Measurements from ENCODE around the gene SCRN1. TPM values are rescaled to one million over a fixed set of nuclear protein-coding genes. Genes with fewer than 3 reads are reported as not detected.

The SCRN1 gene
- polyA plus RNA-seq (2011; rRNA removed) = 81.4 and 107 TPM in 2 replicates
- polyA minus RNA-seq (2011; rRNA and poly(A)+ RNA removed) = 68.8 and 91.8 TPM in 2 replicates

- DNase-seq (ENCODE audit: low read depth) = no peak
- POLR2A ChIA-PET = no interaction called here
- no peaks in the 10 kb centered on the region for H3K27me3 ChIP-seq (ENCODE audit: control insufficient read depth, insufficient read depth, low read length)
- 0 out of 2 replicates have a peak, but pooled peaks cover 1% of the 10 kb centered on the region for H3K36me3 ChIP-seq (ENCODE audit: control insufficient read depth, insufficient read depth, low read length)
- CTCF ChIA-PET = interaction anchor here (1.1 kb wide), 1 partner anchor 11 kb away, joined by 3 read pairs; no protein-coding TSS in a partner anchor
- peak within 1 kb of the TSS; percentile 96 for H3K4me3 ChIP-seq (ENCODE audit: low read depth, low read length)
- no peak for TF ChIP-seq CTCF (IDR thresholded peaks at IDR 0.05; ENCODE audit: insufficient read depth, low read depth, low read length)
Observed at GRCh38 chr7:29989257-29989995, at the start of gene SCRN1. Gene SCRN1 (minus strand): TSS chr7:29989801. CDS start chr7:29969067, 20,734 bp downstream.

GRCh38 chr7:30038196-30038980, 48.8 kb upstream of the SCRN1 start:
- Histone ChIP-seq H3K36me3 (ENCODE audit: control insufficient read depth, insufficient read depth, low read length) (no peaks in the 10 kb centered on the region), H3K4me3 (ENCODE audit: low read depth, low read length) (no peak overlapping the region), H3K27me3 (ENCODE audit: control insufficient read depth, insufficient read depth, low read length) (no peaks in the 10 kb centered on the region)
- CTCF ChIA-PET = interaction anchor here (0.6 to 1.0 kb wide), 3 partner anchors 9 to 16 kb away, joined by 3 to 4 read pairs (median 3); no protein-coding TSS in a partner anchor
- TF ChIP-seq CTCF (IDR thresholded peaks at IDR 0.05; ENCODE audit: insufficient read depth, low read depth, low read length) = no peak
- peak; percentile 67 for DNase-seq (ENCODE audit: low read depth)
- POLR2A ChIA-PET = no interaction called here

- CTCF ChIA-PET = interaction anchor here (0.5 kb wide), 1 partner anchor 242 kb away, joined by 3 read pairs; no protein-coding TSS in a partner anchor
- Histone ChIP-seq H3K36me3 (ENCODE audit: control insufficient read depth, insufficient read depth, low read length) (no peaks in the 10 kb centered on the region), H3K27me3 (ENCODE audit: control insufficient read depth, insufficient read depth, low read length) (no peaks in the 10 kb centered on the region), H3K4me3 (ENCODE audit: low read depth, low read length) (no peak overlapping the region)
- no peak for TF ChIP-seq CTCF (IDR thresholded peaks at IDR 0.05; ENCODE audit: insufficient read depth, low read depth, low read length)
- POLR2A ChIA-PET = no interaction called here
- no peak for DNase-seq (ENCODE audit: low read depth)
Observed at GRCh38 chr7:30036220-30036619, 46.6 kb upstream of the SCRN1 start.

GRCh38 chr7:30034501-30034900, 44.9 kb upstream of the SCRN1 start:
- POLR2A ChIA-PET = no interaction called here
- Histone ChIP-seq H3K36me3 (ENCODE audit: control insufficient read depth, insufficient read depth, low read length) (no peaks in the 10 kb centered on the region), H3K4me3 (ENCODE audit: low read depth, low read length) (no peak overlapping the region), H3K27me3 (ENCODE audit: control insufficient read depth, insufficient read depth, low read length) (no peaks in the 10 kb centered on the region)
- no peak for DNase-seq (ENCODE audit: low read depth)
- CTCF ChIA-PET = no interaction called here
- no peak for TF ChIP-seq CTCF (IDR thresholded peaks at IDR 0.05; ENCODE audit: insufficient read depth, low read depth, low read length)
